GM18868 (cell line): ENCODE measurements around the gene CPNE9.

Experiments used
- ATAC-seq: cut with Tn5 transposase; IDR thresholded peaks from one replicate; pipeline ENCODE4 v1.9.1; 2021; ENCODE audit warnings: mild to moderate bottlenecking, moderate library complexity; ENCODE audit not compliant: unreplicated experiment

Gene CPNE9

GRCh38 chr3:9715764-9716437 is 12.3 kb downstream of the CPNE9 start:
- no peak for ATAC-seq

- ATAC-seq: no peak
These were observed 13.3 kb downstream of the CPNE9 start for GRCh38 chr3:9716801-9717555.

- ATAC-seq: no peak
These were observed 13.9 kb downstream of the CPNE9 start for GRCh38 chr3:9717563-9717962.

GRCh38 chr3:9718118-9718517 is 14.5 kb downstream of the CPNE9 start:
- no peak for ATAC-seq

- ATAC-seq: no peak
These were observed 17.5 kb downstream of the CPNE9 start for GRCh38 chr3:9721015-9721699.

- ATAC-seq: no peak
These were observed 18.0 kb downstream of the CPNE9 start for GRCh38 chr3:9721700-9722060.

GRCh38 chr3:9725775-9726515 is 22.3 kb downstream of the CPNE9 start:
- no peak for ATAC-seq

GRCh38 chr3:9727041-9727595 is 23.5 kb downstream of the CPNE9 start:
- no peak for ATAC-seq

- no peak for ATAC-seq
These were observed 24.1 kb downstream of the CPNE9 start for GRCh38 chr3:9727743-9728142.

GRCh38 chr3:9729419-9729818 is 25.8 kb downstream of the CPNE9 start:
- ATAC-seq: no peak

- peak; percentile 36 for ATAC-seq
These were observed 27.1 kb downstream of the CPNE9 start for GRCh38 chr3:9730657-9731205.

GRCh38 chr3:9731206-9732079 is 27.8 kb downstream of the CPNE9 start, which contains the start of gene BRPF1:
Gene BRPF1 (plus strand): TSS chr3:9731735. CDS start chr3:9734141, 2,406 bp downstream.
- ATAC-seq: peak; percentile 95

- peak; percentile 1 for ATAC-seq
These were observed 28.6 kb downstream of the CPNE9 start for GRCh38 chr3:9732080-9732739.

- ATAC-seq: no peak
These were observed 29.1 kb downstream of the CPNE9 start for GRCh38 chr3:9732740-9733115.

- no peak for ATAC-seq
These were observed 33.2 kb downstream of the CPNE9 start for GRCh38 chr3:9736831-9737230.

GRCh38 chr3:9739181-9739580 is 35.5 kb downstream of the CPNE9 start:
- ATAC-seq: no peak

GRCh38 chr3:9742560-9742959 is 38.9 kb downstream of the CPNE9 start:
- ATAC-seq: no peak

- ATAC-seq: no peak
These were observed 39.9 kb downstream of the CPNE9 start for GRCh38 chr3:9743548-9743947.

- ATAC-seq: no peak
These were observed 40.5 kb downstream of the CPNE9 start for GRCh38 chr3:9744162-9744561.
